COLO668 (cell line): ENCODE results near the gene WASF2.
A peak's percentile ranks its signal among the peaks of the same experiment; 100 is the strongest.
"Not testable (repeated sequence)": the region's sequence is repeated elsewhere in the genome, so short reads cannot be mapped to it uniquely, and the experiment has no call there.

ENCODE experiments used
- DNase-seq: peaks from one replicate; lab custom pipeline; 2025; ENCODE audit not compliant: unreplicated experiment; lab: John Stamatoyannopoulos, UW

The WASF2 gene

GRCh38 chr1:27427816-27428315, 62.1 kb downstream of the WASF2 start:
- no peak for DNase-seq

GRCh38 chr1:27427329-27427728, 62.6 kb downstream of the WASF2 start:
- no peak for DNase-seq

GRCh38 chr1:27423709-27424108, 66.3 kb downstream of the WASF2 start:
- DNase-seq: no peak

GRCh38 chr1:27418326-27419185, 71.4 kb downstream of the WASF2 start:
- DNase-seq: peak; percentile 60

GRCh38 chr1:27417713-27418112, 72.3 kb downstream of the WASF2 start:
- no peak for DNase-seq

GRCh38 chr1:27416387-27417111, 73.4 kb downstream of the WASF2 start:
- peak; percentile 69 for DNase-seq

- no peak for DNase-seq
Observed at GRCh38 chr1:27414091-27414490, 75.9 kb downstream of the WASF2 start.

GRCh38 chr1:27413004-27413403, 77.0 kb downstream of the WASF2 start:
- DNase-seq: no peak

GRCh38 chr1:27412502-27412901, 77.5 kb downstream of the WASF2 start:
- DNase-seq: no peak

GRCh38 chr1:27410709-27411108, 79.3 kb downstream of the WASF2 start:
- DNase-seq: no peak

- no peak for DNase-seq
Observed at GRCh38 chr1:27409669-27410068, 80.3 kb downstream of the WASF2 start.

- no peak for DNase-seq
Observed at GRCh38 chr1:27408151-27408550, 81.8 kb downstream of the WASF2 start.

GRCh38 chr1:27406791-27407190, 83.2 kb downstream of the WASF2 start:
- DNase-seq: not testable (repeated sequence)

GRCh38 chr1:27406362-27406680, 83.6 kb downstream of the WASF2 start:
- no peak for DNase-seq

- DNase-seq: not testable (repeated sequence)
Observed at GRCh38 chr1:27405598-27406361, 84.2 kb downstream of the WASF2 start.

GRCh38 chr1:27405074-27405473, 84.9 kb downstream of the WASF2 start:
- no peak for DNase-seq

- no peak for DNase-seq
Observed at GRCh38 chr1:27403931-27404330, 86.0 kb downstream of the WASF2 start.

GRCh38 chr1:27403065-27403726, 86.8 kb downstream of the WASF2 start:
- no peak for DNase-seq

GRCh38 chr1:27402349-27402754, 87.6 kb downstream of the WASF2 start:
- peak; percentile 64 for DNase-seq

GRCh38 chr1:27400963-27401341, 89.0 kb downstream of the WASF2 start:
- DNase-seq: no peak
